CD4-positive, alpha-beta T cell treated with Interleukin-12 subunit alpha and Interleukin-12 subunit beta, for 1 hour (primary cell): ENCODE data around the gene GRM5.

Experiments used
- DNase-seq: peaks from one replicate; pipeline ENCODE4 v3.0.0-alpha.2; 2020

GRM5 gene

DNA sequence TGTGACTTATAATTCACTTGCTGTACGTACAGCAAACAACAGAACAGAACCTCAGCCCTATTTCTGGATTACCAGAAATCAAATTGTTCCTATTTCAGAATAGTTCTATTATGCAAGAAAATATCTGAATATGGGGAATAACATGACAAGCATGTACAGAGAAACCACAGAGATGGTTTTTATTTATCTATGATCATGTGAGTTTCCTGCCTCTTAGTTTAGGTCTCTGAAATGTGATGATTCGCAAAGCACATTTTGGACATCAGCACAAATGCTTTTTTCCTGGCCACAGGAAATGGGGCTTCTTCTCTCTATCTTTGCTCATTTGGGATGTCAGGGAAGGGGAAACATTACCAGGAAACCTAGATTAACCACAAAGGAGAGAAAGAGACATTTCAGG is 461.5 kb downstream of the GRM5 start:
- DNase-seq, result no peak

DNA sequence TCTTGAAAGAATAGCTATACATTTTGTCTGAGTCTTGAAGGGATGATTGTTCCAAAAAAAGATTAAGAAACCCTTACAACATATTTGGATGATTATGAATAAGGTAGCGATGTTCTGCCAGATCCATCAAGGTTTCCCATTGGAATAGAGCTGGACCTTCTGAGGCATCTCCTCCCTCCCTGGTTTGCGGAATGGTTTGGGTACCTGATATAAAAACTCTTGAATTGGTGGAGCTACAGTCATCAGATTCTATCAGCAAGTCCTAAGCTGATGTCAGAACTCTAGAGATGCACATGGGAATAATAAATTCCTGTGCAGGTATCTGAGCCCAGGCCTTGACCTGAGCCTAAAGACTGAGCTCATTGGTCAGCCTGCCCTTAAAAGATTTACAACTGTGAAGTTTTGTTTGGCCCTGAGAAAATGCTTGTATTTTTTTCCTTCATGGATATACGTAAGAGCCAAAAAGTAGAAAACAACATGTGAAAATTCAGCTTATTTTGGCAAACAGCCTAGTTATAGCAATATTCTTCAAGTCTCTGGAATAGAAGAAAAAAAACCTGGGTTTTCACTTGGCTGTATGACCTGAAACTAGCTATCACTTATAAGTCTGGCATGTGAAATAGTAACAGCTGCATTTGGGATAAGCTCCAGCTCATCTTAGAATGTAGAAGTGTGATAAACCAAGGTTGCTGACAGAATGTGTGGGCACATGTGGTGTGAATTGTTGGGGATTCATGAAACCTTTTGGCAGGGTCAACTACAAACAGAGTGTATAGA is 462.5 kb downstream of the GRM5 start:
- DNase-seq, result no peak

DNA sequence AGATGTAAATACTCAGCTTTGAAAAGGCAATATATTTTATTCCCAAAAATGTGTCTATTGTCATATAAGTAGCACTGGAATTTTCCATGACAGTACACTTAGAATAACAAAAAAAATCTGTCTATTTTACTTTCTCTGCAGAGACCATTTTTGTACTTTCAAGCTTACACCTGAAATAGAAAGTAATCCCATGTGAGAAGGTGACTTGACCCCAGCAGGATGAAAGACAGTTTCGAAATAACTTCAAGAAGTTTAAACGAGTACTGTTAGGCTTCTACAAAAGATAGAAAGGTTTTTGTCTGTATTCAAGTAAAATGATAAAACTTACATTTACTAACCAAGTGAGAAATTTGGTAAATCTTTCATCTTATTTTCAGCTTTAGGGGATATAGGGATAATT is 468.4 kb downstream of the GRM5 start:
- DNase-seq, result no peak

DNA sequence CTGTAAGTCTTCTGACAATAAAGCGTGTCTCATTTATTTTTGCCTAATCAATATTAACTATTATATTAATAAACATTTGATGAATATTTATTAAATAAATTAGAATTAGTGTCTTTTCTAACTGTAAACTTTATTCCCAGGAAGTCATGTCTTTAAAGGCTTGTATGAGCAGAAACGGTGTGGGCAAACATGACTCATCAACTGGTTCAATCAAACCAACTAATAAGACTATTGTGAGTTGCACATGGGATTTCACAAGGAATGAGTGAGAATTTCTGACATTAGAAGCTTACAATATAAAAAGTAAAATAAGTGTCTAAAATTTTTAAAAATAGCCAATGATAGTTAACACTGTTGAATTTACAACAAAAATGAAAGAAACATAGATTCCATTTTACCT is 469.0 kb downstream of the GRM5 start:
- DNase-seq, result no peak

DNA sequence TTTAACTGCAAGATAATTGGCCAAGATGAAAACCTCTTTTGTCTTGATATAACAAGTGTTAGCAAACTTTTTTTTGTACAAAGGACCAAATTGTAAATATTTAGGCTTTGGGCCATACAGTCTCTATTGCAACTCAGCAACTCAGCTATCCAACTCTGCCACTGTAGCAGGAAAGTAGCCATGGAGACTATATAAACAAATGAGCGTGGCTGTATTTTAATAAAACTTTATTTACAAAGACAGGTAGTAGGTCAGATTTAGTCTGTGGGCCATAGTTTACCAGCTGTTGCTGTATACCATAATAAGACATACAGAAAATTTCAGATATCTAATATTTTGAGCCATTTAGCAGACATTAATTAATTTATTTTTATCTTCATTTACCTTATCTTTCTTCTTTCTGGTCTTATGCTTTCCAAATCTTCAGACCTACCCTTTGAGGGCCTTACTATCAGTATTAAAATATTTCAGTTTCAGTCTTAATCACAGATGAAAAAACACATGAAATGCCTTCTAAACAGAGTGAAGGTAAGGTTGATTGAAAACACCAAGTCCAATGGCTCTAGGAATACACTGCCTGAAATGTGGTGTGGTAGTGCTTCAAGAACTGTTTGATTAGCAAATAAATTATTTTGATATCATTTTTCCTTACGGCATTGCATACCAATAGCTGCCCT is 471.4 kb downstream of the GRM5 start:
- no peak for DNase-seq

DNA sequence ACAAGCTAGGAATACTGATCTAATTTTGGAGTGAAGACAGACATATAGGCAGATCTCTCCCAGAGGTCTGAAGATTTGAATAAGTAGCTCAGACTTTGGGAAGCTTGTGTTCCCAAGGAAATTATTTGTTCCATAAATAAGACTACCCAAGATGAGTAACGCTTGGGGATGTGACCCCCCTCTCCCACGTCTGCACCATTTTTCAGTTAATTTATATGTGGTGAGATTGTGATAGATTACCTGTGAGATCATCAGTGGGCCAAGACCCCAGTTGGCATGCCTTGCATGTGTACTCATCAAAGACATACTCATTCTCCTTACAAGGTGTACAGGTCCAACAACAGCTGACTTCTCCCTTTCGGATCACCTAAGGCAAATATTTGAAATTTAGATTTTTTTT is 475.4 kb downstream of the GRM5 start:
- no peak for DNase-seq

DNA sequence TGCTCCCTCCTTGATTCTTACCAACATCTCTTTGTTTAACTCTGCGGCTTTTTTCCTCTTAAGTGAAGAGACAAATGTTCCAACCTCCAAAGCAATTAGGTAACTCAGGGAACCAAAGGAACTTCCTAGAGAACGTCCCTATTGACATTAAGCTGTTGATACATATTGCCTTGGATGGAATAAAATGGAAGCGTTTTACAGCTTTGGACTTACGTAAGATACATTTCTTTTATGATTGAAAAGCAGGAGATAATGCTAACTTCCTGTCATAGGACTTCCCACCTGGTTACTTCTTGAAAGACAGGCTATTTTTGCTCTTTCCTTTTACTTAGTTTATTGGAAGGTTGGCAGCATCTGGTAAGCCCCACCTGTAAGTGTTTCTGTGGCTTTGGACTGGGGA is 482.5 kb downstream of the GRM5 start:
- DNase-seq, result no peak

DNA sequence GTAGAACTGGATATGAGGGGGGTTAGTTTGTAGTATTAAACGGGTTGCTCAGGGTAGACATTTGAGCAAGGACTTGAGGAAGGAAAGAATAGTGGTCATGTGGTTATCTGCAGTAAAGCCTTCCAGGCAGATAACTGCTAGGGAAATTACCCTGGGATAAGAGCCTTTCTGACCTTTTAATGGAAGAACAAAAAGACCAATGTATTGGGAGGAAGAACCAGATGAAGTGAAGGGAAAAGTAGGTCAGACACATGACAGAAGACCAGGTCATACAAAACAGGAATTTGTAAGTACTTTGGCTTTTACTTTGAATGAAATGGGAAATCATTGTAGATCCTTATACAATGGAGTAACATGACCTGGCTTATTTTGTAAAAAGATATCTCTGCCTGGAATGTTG is 486.3 kb downstream of the GRM5 start:
- DNase-seq, result no peak

DNA sequence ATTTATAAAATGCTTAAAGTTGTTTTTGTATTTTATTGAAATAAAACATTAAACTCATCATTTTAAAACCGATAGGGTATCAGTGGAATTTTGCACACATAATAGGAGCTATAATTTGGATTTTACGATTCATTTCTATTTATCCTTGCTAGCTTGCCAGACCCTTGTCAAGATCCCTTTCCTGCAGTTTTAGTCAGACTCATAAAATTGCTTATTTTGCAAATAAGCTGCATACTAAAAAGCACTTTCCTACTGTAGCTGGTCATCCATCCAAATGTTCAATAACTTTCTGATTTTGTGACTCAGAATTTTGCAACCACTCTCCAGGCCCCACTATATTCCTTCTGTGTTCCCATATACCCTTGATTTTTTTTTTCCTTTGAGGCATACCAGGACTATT is 489.0 kb downstream of the GRM5 start:
- DNase-seq, result no peak

DNA sequence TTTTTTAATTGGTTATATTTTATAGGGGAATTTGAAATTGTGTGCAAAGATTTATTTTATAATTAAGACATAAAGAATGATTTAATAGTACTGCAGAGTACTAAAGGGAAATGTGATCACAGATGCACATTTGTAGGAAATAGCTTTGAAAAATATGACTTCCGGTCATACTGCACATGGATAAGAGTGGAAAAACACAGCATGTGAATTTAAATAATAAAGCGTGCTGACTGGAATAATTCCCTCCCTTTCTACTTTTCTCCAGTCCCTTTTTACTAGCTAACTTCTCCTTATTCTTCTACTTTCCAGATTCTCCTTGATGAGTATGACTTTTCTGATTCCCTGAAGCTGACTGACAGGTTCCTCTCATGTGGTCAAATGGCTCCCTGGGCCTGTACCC is 489.9 kb downstream of the GRM5 start:
- no peak for DNase-seq

DNA sequence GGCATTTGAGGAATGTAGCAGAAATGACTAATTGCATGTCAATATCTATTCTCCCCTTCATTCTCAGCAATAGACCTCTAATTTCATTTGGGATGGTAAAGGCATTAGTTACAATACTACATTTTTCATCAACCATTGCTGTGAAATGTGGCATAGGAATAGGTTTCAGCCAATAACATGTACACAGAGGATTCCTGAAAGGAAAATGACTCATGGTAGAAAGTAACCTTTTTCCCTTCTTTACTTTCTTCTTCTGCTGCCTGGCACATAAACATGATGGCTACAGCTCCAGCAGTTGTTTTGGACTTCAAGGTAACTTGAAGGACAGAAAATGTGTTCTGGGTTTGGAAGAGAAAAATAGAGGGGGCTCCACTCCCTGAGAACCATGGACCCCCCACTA is 496.4 kb downstream of the GRM5 start:
- no peak for DNase-seq

DNA sequence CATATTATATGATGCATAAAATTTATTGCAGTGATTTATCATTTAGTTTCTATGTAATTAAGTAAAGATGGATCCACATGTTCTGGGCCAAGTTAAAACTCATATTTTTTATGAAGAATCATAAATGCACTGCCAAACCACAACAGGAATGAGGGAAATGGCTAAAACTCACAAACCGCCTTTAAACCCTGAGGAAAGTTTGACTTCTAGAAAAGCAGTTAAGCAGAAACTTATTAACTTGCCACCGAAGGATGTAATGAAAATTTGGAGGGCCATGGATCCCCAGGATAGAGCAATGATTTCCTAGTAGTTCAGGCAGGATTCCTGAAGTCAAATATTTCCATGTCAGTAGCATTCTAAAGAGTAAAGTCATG is 510.0 kb downstream of the GRM5 start:
- DNase-seq, result no peak

DNA sequence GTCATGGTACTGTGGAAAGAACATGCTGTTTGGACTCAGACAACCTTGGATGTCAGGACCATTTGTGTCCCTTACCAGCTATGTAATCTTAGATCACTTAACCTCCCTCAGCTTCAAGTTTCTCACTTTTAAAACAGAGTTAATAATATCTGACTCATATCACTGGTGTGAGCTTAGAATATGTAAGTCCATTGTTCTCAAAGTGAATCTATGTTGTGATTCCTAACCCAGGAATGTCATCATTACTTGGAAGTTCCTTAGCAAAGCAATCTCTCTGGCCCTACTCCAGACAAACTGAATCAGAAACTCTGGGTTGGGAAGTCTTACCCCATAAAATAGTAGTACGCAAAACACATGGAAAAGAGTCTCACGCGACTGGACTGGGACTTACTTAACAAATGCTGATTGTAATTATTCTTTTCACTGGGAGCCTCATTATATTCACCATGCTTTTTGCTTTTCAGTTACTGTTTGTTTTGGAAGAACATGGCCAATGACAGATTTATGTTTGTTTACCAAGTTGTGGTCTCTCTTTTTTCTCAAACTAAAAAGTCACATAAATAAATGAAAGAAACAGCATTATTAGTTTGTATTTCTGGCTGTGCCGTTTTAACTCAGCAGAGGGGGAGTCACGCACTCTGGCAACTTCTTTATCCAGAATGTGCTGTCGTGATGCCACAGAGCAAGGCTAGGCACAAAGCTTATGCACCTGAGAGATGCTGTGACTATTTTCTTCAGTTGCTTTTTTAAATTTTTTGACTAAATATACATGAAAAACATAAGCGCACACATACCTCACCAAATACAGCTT is 510.6 kb downstream of the GRM5 start:
- no peak for DNase-seq

DNA sequence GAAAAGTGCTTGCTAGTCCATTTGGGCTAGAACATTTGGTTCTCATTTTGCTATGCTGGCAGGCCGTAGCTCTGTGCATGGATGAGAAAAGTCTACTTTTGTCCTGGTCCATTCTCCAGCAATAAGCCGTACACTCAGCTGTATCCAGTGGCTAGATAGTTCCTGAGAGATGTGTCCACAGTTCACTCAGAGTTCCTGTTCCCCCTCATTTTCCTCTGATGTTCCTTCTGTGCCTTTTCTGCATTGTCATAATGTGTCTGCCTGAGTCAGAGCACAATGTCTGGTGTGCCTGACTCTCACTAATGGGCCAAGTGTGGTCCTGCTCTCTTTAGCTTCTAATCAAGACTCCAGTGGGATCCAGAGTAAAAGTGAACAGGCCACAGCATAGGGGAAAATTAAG is 512.6 kb downstream of the GRM5 start:
- DNase-seq, result no peak

DNA sequence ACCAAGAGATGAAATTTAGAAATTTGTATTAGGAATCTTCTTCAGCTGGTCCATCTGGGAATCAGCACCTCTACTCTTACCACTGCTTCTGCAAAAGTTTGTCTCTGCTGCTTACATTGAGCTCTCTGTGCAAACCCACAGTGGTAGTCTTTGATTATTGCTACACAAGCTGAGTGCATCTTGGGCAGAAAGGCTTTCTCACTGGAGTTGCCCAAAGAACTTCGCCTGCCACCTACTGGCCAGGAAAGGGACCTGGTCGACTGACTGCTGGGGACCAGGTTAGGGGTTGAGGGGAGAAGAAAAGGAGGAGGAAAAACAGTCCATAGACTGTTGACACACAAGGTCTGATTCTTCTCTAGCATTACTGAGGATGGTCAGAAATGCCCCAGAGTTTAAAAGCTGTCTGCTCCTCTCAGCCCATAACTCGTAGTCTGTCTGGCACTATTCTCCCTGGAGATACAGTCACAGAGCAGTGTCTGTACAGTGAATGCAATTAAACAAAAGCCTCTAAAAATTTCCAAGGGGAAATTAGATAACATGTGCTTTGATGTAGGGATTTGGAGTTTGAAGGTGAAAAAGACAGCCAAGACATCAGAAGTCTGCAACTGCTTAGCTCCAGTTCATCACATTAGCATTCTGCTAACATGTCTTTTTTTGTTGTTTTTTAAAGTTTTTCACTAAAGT is 513.3 kb downstream of the GRM5 start:
- peak; percentile 30 for DNase-seq

DNA sequence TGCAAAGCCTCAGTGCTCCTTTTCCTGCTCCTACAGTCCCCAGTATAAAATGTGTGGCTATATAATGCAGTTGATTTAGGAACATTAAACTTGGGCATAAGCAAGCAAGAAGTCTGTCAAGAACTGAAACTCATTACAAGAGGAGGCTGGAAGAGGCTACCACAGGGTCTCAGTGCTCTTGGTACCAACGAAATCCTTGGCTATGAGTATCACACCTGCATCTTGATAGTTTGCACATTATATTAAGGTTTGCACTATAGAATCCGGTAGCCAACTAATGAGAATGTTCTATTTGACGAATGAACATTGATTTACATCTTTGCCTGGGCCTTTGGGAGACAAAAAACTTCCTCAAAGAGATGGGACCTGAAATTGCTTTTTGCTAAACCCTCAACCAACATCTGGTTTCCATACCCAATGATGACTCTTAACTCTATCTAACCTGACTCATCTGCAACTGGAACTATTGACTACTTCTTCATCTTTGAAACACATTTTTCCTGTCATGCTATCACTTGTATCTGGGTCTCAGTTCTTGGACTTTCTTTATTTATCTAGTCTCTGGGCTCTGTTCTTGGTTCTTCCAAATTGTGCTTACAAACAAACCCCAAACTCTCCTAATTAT is 521.0 kb downstream of the GRM5 start:
- no peak for DNase-seq

DNA sequence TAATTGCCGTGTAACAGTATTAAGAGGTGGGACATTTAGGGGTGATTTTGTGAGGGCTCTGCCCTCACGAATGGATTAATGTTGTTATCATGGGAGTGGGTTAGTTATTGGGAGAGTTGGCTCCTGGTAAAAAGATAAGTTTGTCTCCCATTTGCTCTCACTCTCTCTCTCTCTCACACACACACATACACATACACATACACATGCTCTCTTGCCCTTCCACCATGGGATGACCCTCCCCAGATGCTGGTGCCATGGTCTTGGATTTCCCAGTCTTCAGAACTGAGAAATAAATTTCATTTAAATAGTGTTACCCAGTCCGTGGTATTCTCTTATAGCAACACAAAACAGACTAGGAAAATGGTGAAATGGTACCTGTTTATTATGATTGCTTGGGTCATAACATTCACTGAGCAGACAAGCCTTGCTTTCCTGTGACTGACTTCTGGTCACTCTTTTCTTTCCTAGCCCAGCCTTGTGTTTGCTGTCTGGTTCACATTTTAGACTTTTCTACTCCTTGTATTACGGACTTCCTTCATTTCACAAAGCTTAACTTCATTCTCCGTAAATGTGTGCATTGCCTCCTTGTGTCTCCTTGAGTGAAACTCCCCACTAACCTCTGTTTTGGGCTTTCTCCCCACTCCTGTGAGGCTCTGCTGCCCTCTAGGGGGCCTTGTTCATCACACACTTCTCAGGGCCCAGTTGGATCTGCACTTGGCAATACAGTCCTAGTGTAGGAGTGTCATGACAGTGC is 521.7 kb downstream of the GRM5 start:
- peak; percentile 79 for DNase-seq

DNA sequence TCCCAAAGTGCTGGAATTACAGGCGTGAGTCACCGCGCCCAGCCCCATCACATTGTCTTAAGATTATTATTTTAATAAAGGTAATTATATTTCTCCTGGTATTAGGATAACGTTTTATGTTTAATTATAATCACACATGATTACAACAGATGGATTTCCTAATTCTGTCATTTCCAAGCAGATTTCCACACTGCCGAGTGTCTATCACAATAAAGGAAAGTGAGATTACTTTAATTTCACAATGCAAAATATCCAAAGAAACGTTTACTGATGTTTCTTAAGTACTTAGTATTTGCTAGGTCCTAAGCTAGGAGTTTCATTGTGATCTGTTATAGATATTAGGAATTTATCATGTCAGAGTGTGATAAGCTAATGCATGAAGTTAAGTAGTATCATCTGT is 524.8 kb downstream of the GRM5 start:
- no peak for DNase-seq

DNA sequence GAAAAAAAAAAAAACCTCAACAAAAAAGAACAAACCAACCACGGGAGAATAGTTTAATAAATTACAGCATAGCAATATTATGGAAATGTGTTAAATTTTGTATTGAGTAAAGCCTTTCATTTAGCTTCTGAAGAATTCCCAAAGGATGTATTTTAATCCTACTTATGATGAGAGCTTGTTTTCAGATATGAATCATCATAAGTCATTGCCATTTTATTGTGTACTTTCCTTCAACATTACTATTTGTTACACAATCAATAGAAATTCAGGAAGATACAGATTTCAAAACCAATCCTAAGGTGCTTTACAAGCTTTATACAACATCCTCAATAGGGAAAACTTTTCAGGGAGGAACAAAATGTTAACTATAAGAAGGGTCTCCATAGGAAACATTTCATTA is 527.7 kb downstream of the GRM5 start:
- DNase-seq, result no peak

DNA sequence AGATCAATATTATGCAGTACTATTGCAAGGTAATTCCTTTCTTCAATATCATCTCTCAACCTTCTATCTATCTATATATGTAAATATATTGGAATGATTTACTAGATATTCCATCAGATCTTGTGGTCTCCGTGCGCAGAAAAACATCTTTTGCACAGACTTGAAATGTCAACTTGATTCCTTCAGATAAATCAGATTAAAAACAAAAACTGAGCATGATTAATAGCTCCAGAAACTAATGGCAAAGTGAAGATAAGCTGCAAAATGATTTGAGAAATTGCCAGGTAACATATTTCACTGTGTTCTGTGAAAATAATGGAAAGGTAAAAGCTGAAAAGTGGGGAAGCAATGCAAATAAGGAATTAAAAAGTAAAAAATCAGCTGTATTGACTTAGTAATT is 528.2 kb downstream of the GRM5 start:
- no peak for DNase-seq

DNA sequence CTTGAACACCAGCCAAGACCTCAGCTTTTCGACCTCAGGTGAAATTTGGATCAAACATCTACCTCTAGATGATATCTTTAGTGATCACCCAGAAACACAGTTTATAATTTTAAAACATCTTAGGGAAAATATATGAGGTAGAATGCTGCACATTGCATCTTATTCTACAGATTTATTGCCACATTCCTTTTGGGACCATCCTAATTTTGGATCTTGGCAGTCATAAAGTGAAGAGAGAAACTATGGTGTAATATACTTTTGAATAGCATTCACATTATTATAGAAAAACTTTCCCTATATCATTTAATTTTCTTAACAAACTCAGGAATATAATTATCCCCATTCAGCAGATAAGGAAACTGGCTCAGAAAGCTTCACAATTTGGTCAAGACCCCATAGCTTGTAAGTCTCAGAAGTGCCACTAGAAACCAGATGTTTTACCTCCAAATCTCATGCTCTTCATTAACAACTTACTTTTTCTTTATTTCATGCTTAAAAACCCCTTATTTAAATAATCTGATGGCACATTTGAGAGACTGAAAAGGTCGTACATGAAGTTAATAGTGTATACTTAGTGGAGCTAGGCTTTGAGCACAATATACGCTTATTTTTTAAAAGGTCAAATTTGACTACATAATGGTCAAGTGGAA is 529.0 kb downstream of the GRM5 start:
- no peak for DNase-seq
